ENCODE results near the gene ZNF83. TPM values are rescaled to one million over a fixed set of nuclear protein-coding genes. Genes with fewer than 3 reads are reported as not detected.

Gene ZNF83
- total and polyA plus RNA-seq, 7 experiments from 2014 or later, result 17.2 to 113 (median 62.5) TPM

Other genes starting within 250 kb of the ZNF83 start
- 10 to 100 TPM; 10.6 to 47.3 (median 23.0) TPM for gene ZNF528, start 240.5 kb downstream of the ZNF83 start, total RNA-seq
- 10 to 100 TPM in 1 of 2 donors, 1 to 10 TPM in 1; 6.1 to 11.6 TPM for gene ZNF528, start 240.5 kb downstream of the ZNF83 start, polyA plus RNA-seq
- gene ZNF534, start 209.2 kb downstream of the ZNF83 start, total RNA-seq, result under 1 TPM in 1 of 5 experiments, not detected in 4; 0.32 TPM
- gene ZNF534, start 209.2 kb downstream of the ZNF83 start, polyA plus RNA-seq, result under 1 TPM; 0.24 to 0.26 TPM
- 1 to 10 TPM in 4 of 5 experiments, under 1 TPM in 1; 0.75 to 3.9 (median 1.5) TPM for gene ZNF578, start 184.8 kb downstream of the ZNF83 start, total RNA-seq
- 1 to 10 TPM; 3.0 to 4.4 TPM for gene ZNF578, start 184.8 kb downstream of the ZNF83 start, polyA plus RNA-seq
- 10 to 100 TPM; 17.7 to 52.4 (median 33.7) TPM for gene ZNF808, start 110.7 kb downstream of the ZNF83 start, total RNA-seq
- gene ZNF808, start 110.7 kb downstream of the ZNF83 start, polyA plus RNA-seq, result 10 to 100 TPM in 1 of 2 donors, 1 to 10 TPM in 1; 5.8 to 16.5 TPM
- 10 to 100 TPM; 11.7 to 43.3 (median 28.3) TPM for gene ZNF701, start 68.1 kb downstream of the ZNF83 start, total RNA-seq
- gene ZNF701, start 68.1 kb downstream of the ZNF83 start, polyA plus RNA-seq, result 10 to 100 TPM; 12.3 to 20.7 TPM
- 10 to 100 TPM; 23.4 to 56.0 (median 36.8) TPM for gene ZNF611, start 96.7 kb upstream of the ZNF83 start, total RNA-seq
- 10 to 100 TPM; 32.6 to 43.5 TPM for gene ZNF611, start 96.7 kb upstream of the ZNF83 start, polyA plus RNA-seq
- gene ZNF600, start 148.4 kb upstream of the ZNF83 start, total RNA-seq, result 10 to 100 TPM in 4 of 5 experiments, 1 to 10 TPM in 1; 6.7 to 30.0 (median 19.8) TPM
- 10 to 100 TPM in 1 of 2 donors, 1 to 10 TPM in 1; 5.2 to 17.2 TPM for gene ZNF600, start 148.4 kb upstream of the ZNF83 start, polyA plus RNA-seq
- gene ZNF28, start 183.3 kb upstream of the ZNF83 start, total RNA-seq, result 10 to 100 TPM in 3 of 5 experiments, 1 to 10 TPM in 2; 6.5 to 26.0 (median 21.0) TPM
- gene ZNF28, start 183.3 kb upstream of the ZNF83 start, polyA plus RNA-seq, result 10 to 100 TPM; 10.2 to 14.4 TPM
- 10 to 100 TPM; 10.7 to 26.7 (median 21.7) TPM for gene ZNF468, start 219.3 kb upstream of the ZNF83 start, total RNA-seq
- gene ZNF468, start 219.3 kb upstream of the ZNF83 start, polyA plus RNA-seq, result 10 to 100 TPM; 16.0 to 25.4 TPM